HG03025 (cell line): ENCODE results near the gene OSTM1.
"Not testable (repeated sequence)": the region's sequence is repeated elsewhere in the genome, so short reads cannot be mapped to it uniquely, and the experiment has no call there.

Experiments
- ATAC-seq: cut with Tn5 transposase; IDR thresholded peaks from one replicate; pipeline ENCODE4 v1.9.1; 2021; ENCODE audit warnings: mild to moderate bottlenecking, moderate library complexity; ENCODE audit not compliant: unreplicated experiment, low FRiP score

OSTM1 gene

DNA sequence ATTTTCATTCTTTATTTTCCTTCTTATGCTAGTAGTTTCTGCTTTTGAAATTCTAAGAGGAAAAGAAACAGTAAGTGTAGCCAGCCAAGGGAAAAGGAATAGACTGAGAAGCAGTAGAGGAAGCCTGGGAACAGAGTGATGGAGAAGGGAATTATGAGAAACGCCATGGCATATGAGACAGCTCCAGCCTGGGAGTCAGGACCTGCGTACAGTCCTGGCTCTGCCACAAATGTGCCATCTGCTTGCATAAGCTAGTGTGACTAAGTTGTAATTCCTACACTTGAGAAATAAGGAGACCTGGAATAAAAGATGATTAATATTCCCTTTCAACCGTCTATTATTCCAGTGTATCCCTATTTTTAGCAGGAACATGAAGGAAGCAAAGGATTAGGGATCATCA is 47.5 kb downstream of the OSTM1 start:
- no peak for ATAC-seq

DNA sequence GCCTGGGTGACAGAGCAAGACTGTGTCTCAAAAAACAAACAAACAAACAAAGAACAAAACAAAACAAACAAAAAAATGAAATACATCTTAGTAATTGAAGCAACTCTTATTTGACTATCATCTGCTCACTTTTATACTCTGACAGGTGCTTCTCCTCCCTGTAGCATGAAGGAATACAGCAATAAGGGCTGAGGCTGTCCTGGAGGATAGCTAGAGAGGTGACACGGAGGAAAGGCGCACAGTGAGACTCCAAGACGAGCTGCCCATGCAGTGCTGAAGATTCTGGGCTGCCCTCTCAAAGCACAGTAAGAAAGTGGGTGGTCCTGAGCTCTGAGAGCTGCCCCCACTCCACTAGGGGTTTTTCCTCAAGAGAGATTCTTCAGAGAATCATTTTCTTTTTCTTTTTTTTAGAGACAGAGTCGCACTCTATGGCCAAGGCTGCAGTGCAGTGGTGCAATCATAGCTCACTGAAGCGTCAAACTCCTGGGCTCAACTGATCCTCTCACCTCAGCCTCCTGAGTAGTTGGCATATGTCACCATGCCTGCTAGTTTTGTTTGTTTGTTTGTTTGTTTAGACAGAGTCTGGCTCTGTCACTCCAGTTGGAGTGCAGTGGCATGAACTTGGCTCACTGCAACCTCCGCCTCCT is 50.0 kb downstream of the OSTM1 start:
- no peak for ATAC-seq

- no peak for ATAC-seq
These were observed 53.9 kb downstream of the OSTM1 start for GRCh38 chr6:108020472-108021116.

DNA sequence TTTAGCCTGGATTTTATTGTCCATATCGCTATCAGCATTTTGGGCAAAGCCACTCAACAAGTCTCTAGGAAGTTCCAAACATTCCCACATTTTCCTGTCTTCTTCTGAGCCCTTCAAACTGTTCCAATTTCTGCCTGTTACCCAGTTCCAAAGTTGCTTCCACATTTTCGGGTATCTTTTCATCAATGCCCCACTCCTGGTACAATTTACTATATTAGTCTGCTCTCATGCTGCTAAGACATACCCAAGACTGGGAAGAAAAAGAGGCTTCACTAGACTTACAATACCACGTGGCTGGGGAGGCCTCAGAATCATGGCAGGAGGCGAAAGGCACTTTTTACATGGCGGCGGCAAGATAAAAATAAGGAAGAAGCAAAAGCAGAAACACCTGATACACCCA is 58.3 kb downstream of the OSTM1 start:
- not testable (repeated sequence) for ATAC-seq

DNA sequence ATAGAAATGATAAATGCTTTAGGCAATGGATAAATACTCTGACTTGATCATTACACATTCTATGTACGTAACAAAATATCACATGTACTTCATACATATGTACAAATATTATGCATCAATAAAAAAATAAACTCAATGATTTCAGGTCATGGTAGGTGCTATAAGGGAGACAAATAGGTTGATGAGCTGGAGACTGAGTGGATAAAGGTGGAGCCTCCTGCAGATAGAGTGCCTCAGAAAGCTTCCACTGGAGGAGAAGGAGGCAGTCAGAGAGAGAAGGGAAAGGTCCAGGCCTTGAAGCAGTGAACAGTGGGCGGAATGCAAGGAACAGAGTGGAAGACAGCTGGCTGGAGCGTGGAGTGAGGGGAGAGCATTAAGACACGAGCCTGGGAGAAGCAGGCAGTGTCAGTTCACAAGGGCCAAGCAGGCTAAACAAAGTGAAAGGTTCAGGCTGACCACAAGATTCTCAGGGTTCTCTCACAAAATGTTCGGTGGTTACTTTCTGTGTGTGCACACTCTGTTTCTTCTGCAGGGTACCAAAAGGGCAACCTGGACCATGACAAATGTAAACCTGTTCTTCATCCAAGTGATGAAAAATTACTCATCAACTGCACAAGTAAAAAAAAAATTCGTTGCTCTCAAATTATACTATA is 60.6 kb downstream of the OSTM1 start:
- ATAC-seq = no peak

DNA sequence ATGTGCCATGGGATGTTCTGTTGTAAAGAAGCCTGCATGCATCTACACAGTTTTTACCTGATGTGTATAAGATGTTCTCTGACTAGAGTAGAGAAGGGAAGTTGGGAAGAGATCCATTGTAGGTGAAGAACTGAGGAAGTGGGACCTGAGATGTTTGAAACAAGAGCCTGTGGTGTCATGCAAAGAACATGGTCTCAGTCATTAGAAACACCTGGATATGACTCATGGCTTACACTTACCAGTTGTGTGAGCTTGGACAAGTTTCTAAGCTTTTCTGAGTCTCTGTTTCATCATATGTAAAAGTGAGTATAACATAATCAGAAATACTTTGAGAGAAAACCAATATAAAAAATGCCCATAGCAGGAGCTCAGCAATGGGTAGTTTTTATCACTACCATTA is 64.6 kb downstream of the OSTM1 start:
- ATAC-seq = no peak

GRCh38 chr6:108009258-108009657 is 65.3 kb downstream of the OSTM1 start:
- not testable (repeated sequence) for ATAC-seq

GRCh38 chr6:108008363-108008762 is 66.2 kb downstream of the OSTM1 start:
- ATAC-seq = no peak

- ATAC-seq = no peak
These were observed 68.6 kb downstream of the OSTM1 start for GRCh38 chr6:108005961-108006360.

DNA sequence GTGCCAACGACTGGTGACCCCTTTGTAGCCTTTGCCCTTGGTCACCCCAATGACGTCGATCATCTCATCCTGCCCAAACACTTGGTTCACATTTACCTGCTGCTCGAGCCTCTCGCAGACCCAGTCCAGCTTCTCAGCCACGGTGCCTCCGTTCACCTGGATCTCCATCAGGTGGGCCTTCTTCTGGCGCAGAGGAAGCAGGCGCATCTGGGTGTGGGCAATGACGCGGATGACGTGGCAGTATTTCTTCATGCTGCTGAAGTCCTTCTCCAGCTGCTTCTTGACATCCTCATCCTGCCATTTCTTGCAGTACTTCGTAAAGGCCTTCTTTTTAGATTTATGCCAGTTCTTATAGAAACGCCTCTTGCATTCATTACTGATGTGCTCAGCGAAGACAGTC is 69.7 kb downstream of the OSTM1 start:
- no peak for ATAC-seq

DNA sequence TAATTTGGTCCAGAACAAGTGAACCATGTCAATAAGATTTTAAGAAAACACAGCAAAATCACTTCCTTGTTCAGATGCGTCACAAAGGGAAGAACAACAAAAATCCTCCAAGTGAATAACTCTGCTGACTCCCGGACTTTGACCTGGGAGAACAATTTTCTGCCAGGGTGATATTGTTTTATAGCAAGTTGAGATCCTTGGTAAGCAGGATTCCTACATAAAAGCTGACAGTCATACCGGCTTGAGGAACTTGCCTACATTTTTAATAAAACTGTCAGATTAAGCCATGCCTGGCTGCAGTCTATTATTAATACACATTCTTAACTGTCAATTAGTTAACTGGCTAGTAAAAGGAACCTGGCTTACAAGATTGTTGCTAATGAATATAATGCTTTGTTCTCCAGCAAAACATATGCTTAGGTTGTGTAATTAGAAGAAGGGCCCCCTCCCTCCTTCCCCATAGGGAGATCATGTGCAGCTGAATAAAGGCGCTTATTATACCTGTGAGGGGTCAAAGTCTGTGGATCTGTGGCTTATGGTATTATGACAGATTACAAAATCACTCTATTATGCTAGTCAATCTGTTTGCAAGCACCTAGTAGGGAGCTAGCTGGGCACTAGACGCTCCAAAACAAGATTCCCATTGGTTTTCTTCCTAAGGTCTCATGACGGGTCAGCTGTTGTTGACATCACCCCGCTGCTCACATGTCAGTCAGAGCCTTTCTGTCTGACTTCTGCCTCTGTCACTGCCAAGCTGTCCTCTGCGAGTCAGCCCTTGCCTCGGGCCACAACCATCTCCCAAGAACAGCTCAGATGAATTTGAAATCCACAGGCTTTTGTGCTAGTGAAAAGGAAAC is 71.9 kb downstream of the OSTM1 start:
- ATAC-seq = no peak

DNA sequence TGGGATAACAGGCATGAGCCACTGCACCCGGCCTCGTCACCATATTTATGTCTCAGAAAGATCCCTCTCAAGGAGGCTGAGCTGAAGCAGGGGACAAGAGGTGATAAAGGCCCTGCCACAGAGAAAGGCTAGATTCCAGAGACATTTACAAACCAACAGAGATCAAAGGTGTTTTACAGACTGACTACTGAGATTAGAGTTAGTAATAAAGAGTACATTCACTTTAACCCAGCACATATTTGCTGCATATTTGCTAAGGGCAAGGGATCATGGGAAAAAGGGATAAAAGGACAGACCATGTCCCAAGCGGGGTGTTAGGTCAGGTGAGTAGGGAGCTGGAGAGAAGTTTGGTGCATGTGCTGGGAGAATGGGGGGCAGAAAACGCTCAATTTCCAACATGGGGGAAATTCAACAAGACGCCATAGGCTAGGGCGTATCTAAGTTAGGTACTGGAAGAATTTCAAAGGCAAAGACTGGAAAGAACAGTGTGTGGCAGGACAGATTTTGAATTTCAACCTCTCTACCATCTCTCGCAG is 72.8 kb downstream of the OSTM1 start:
- no peak for ATAC-seq

- not testable (repeated sequence) for ATAC-seq
These were observed 74.3 kb downstream of the OSTM1 start for GRCh38 chr6:108000259-108000658.

GRCh38 chr6:107999341-107999740 is 75.2 kb downstream of the OSTM1 start:
- ATAC-seq = no peak

GRCh38 chr6:107991772-107992550 is 82.6 kb downstream of the OSTM1 start:
- no peak for ATAC-seq
